Skin epidermis (tissue), 12 donors: ENCODE measurements around the gene C6orf132.
"Not testable (repeated sequence)": the region's sequence is repeated elsewhere in the genome, so short reads cannot be mapped to it uniquely, and the experiment has no call there.

Source experiments
- H3K27ac ChIP-seq, 21 experiments: fragments of 200-600 bp; sonication (generic) in 11 of 21; one replicate each; pipeline ENCODE4 v1.5.0; 2020; ENCODE audit warnings: mild to moderate bottlenecking in 3 of 21, inconsistent platforms in 2 of 21, moderate library complexity in 2 of 21
- H3K4me3 ChIP-seq, 7 experiments: fragments of 200-600 bp; sonication (generic) in 2 of 7; one replicate each; pipeline ENCODE4 v1.5.0; 2020; ENCODE audit warnings: inconsistent platforms in 2 of 7, mild to moderate bottlenecking in 2 of 7, moderate library complexity in 1 of 7

The C6orf132 gene, protein sequence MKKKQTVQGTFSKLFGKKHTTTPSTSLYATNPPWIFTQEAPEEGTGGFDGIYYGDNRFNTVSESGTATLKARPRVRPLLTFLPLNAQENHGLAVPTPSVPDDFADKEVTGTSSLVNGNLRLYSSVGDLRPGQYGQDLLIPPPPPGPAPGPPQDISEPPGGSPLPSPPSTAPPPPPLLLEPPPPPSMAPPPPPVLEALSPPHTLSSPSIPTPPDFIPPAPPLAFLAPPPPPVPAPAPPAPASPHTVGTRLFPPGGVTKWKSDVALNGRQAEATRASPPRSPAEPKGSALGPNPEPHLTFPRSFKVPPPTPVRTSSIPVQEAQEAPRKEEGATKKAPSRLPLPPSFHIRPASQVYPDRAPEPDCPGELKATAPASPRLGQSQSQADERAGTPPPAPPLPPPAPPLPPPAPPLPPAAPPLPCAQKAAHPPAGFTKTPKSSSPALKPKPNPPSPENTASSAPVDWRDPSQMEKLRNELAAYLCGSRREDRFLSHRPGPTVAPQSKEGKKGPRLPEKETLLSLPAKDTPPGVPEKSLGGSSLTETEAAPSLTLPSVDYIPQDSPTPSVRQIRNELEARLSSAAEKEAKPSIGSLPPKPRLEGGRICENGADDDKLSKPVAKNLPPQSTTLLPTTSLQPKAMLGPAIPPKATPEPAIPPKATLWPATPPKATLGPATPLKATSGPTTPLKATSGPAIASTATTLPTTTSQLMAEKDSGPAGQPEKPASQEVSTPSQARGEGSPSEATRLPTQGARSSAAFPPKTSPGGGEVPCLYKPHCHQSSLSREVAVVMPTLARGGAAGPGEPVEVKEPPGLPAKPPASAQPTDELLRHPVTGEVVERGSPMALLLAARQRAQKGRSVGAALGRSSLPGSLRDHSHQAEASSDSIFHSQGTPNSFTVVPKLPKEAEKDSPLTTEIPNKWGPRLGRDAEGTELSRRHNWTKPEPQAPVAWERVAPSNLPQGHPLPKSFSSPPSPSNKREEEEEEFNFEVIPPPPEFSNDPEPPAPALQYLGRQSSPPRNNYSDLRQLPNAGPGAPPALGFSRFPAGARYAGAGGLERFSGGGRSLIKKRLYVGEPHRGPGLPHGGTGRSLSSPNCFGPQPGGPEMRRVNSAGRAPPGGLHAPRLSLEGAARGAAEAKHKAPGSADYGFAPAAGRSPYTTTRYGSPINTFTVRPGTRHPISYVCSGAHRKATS

DNA sequence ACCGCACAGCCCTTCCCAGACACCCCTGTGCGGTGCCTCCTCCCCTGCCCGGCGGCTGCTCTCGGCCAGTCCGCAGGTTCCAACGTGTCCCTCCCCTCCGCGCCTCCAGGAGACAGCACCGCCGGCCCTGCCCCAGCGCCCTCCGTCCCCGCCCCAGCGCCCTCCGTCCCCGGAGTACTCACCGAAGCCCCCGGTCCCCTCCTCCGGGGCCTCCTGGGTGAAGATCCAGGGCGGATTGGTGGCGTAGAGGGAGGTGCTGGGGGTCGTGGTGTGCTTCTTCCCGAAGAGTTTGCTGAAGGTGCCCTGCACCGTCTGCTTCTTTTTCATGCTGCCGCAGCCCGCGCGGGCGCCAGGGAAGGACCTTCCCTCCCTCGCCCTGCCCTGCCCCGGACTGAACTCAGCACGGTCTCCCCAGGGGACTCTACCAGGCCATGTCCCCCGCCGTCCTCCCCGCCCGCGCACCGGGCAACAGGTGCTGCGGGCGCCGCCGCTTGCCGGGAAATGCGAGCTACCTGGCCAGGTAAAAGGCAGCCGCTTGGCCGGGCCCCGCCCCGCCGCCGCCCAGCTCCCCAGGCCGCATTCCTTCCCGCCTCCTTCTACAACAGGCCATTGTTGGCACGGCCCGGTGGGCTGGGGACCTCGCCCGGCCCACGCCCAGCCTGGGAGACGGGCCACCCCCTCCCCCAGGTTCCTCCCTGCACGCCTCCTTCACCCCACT is at the start of gene C6orf132:
C6orf132 (minus strand) TSS at position 503 of the 718 bp plus-strand sequence; CDS start at position 327, 176 bp downstream.
- Histone ChIP-seq H3K27ac (peak within 1 kb of the TSS; percentile 48 to 96 (median 89)), H3K4me3 (peak within 1 kb of the TSS; percentile 43 to 74 (median 57))

GRCh38 chr6:42190554-42191183 is 48.2 kb upstream of the C6orf132 start:
- no peak overlapping the region for H3K27ac ChIP-seq
- H3K4me3 ChIP-seq, result no peak overlapping the region

DNA sequence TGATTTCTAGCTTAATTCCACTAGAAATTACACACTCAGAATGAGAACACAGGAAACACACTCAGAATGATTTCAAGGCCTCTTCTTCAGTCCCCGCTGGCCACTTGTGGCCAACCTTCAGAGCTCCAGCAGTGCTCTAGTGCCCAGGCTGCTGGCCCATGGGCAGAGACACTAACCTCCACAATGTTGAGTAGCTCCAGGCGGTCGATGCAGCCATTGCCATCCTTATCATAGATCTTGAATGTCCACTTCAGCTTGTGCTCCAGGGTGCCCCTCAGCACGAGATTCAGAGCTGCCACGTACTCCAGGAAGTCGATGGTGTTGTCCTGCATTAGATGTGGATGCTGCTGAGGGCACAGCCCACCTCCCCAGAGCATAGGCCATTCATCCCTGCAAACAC is 46.0 kb upstream of the C6orf132 start:
- Histone ChIP-seq H3K27ac (no peak overlapping the region), H3K4me3 (no peak overlapping the region)

DNA sequence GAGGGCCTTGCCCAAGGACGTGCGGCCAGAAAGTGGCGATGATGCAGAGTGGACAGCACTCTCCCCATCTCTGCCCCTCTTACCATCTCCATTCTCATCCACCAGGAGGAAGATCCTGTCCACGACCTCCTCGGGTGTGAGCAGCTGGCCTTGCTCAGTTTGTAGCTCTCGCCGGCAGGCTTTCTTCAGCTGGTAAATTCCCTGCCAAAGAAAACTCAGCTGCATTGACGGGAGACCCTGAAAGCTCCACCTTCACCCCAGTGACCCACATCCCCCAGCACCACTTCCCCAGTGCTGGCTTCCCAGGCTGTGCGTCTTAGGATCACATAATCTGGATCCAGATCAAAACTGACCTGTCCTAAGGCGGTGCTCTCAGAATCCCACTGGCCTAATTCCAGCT is 43.2 kb upstream of the C6orf132 start:
- no peak overlapping the region for H3K4me3 ChIP-seq
- no peak overlapping the region for H3K27ac ChIP-seq

DNA sequence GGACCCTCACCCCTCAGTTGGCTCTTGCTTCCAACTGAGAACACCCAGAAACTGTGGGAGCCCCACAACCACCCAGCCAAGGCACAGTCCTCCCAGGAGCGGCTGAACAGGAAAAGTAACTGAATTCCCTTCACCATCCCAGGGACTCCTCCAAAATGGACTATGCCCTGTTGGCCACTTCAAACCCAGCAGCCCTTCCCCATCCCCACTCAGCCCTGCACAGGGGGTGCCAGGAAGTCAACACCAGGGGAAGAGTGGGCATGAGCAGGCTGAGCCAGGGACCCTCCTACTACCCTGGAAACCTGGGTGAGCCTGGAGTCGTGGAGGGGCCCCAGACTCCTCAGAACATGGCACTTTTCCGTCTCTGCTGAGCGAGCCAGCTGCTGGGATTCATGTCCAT is 42.1 kb upstream of the C6orf132 start:
- H3K27ac ChIP-seq, result no peak overlapping the region

DNA sequence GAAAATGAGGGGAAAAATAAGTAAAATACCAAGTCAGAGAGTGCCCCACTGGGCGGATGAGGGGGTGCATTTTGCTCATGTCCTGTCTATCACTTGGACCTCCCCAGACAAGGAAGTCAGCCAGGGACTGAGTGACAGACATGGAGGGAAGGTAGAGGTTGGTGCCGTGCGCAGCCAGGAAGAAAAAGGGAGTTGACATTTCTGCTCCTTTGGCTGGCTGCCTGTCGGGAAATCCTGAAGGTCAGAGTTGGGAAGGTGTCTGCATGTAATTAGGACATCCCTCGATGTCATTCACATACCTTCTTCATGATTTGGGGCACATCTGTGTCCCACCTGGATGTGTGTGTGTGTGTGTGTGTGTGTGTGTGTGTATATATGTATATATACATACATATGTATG is 39.7 kb upstream of the C6orf132 start:
- Histone ChIP-seq H3K27ac (no peak overlapping the region), H3K4me3 (no peak overlapping the region)

More for the DNA sequence above, 42.1 kb upstream of the C6orf132 start:
- no peak overlapping the region for H3K4me3 ChIP-seq

DNA sequence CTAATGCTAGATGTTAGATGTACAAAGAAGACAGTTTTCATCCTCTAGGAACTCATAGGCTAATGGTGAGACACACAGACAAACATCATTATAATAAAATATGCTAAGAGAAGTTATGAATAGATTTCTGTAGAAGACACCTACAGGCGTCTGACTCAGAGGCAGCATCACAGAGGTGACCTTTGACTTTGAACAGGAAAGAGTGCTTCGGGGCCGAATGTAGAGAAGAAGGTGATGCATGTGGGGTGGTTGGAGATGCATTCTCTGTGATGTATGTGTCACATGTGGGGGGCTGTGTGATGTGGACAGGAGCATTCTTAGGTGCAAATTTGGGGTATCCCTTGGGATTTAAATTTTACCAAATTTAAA is 37.5 kb upstream of the C6orf132 start:
- H3K27ac ChIP-seq, result no peak overlapping the region

GRCh38 chr6:42179261-42179944 is 37.0 kb upstream of the C6orf132 start:
- no peak overlapping the region for H3K27ac ChIP-seq
- H3K4me3 ChIP-seq, result no peak overlapping the region

More for the DNA sequence above, 37.5 kb upstream of the C6orf132 start:
- H3K4me3 ChIP-seq, result no peak overlapping the region

DNA sequence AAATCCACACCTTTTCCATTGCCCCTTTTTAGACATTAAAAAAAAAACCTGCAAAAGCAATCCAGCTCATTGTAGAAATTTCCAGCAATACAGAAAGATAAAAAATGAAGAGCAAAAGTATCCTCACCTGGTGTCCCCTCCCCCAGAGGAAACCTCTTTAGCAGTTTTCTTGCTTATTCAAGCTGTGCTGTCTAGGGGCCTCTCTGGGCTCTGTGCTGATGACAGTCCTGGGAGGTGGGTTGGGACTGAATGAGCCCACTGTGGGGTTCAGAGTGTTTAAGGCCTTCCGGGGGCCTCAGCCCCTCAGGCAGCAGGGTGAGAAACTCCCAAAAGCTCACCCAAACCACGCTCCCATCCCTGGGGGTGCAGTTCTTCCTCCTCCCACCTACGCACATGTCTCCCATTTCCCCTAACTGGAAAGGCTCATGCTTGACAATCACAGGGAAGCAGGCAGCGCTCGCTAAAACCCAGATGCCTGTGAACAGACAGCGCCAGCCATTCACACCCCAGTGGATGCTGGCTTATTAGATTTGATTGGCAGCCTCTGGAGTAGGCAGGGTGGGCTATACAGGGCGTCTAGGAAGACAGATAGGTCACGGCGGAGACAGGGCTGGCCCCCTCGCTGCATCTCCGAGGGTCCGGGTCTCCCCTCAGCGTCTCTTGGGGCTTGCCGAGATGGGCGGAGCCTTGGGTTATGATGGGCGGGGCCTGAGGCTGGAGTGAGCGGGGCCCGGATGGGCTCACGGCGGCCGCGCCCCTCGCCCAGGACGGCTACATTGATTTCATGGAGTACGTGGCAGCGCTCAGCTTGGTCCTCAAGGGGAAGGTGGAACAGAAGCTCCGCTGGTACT is 35.3 kb upstream of the C6orf132 start:
- no peak overlapping the region for H3K4me3 ChIP-seq
- no peak overlapping the region for H3K27ac ChIP-seq

GRCh38 chr6:42176981-42177380 is 34.6 kb upstream of the C6orf132 start:
- Histone ChIP-seq H3K4me3 (no peak overlapping the region), H3K27ac (no peak overlapping the region)

GRCh38 chr6:42175860-42176259 is 33.4 kb upstream of the C6orf132 start:
- Histone ChIP-seq H3K4me3 (no peak overlapping the region), H3K27ac (no peak overlapping the region)

DNA sequence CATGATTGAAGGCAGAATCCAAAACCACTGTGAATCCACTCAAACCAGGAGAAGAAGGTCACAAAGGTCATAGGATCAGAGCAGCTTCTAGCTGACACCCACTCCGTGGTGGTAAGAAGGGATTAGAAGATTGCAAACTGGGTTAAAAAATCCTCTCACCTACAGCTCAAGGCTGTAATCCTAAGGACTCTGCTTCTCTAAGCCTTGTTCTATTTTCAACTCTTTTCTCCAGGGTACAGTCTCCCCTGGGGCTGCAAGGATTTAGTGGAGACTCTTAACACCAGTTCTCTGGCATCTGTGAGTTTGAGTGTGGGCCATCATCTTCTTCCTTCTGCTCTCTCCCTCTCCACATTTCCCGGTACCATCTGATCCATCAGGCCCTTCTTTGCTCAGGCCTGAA is 30.7 kb upstream of the C6orf132 start, which contains the start of gene GUCA1A:
GUCA1A (plus strand) TSS at position 264 of the 400 bp plus-strand sequence. CDS start 250 bp downstream, outside the sequence.
- H3K4me3 ChIP-seq, result no peak within 1 kb of the TSS
- no peak within 1 kb of the TSS for H3K27ac ChIP-seq

GRCh38 chr6:42171813-42172581 is 29.6 kb upstream of the C6orf132 start:
- H3K27ac ChIP-seq, result no peak overlapping the region
- no peak overlapping the region for H3K4me3 ChIP-seq

DNA sequence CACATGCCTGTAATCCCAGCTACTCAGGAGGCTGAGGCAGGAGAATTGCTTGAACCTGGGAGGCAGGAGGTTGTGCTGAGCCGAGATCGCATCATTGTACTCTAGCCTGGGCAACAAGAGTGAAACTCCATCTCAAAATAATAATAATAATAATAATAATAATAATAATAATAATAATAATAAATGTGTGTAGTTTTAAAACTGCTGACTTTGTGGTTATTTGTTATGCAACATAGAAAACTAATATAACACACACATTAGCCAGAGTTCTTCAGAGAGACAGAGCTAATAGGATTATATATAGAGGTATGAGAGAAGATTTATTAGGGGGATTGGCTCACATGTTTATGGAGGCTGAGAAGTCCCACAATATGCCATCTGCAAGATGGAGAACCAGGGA is 27.4 kb upstream of the C6orf132 start:
- not testable (repeated sequence) for H3K4me3 ChIP-seq, H3K27ac ChIP-seq

- H3K4me3 ChIP-seq, result no peak overlapping the region
Observed at GRCh38 chr6:42168650-42169049, 26.2 kb upstream of the C6orf132 start.

DNA sequence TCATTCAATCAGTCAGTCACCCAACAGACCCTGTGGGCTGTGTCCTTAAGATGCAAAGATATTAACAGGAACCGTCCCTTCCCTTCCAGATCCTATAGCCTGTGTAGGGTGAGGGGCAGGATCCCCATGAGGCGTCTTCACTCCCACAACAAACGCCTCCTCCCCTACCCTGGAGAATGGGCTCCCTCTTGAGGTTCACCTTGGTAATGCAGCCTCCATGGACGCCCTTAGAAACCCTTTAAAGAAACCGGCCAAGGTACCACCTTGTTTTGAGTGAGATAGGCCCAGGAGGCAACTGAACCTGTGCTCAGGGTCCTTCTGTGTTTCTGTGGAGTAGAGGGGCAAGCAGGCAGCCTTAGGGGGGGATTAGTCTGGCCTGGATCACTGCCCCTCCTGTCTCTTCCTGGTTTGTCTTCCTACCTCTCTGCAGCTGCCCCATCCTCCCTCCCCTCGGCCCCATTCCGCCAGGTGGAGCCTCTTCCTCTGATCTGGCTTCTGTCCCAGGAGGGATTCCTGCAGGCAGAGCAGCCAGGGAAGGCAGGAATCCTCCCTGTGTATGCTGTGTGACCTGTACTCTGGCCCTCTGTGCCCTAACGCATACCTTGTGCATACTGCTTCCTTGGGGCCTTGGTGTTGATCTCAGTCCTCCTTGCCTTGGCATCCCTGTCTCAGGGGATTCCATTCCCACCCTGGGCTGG is 24.2 kb upstream of the C6orf132 start:
- Histone ChIP-seq H3K4me3 (no peak overlapping the region), H3K27ac (no peak overlapping the region)

More at GRCh38 chr6:42168650-42169049, 26.2 kb upstream of the C6orf132 start:
- no peak overlapping the region for H3K27ac ChIP-seq
